PC-9 (cell line): ENCODE data around the gene AMMECR1. TPM values are rescaled to one million over a fixed set of nuclear protein-coding genes. Genes with fewer than 3 reads are reported as not detected.

ENCODE experiments used
- BruUV-seq: library from RNA; stranded (reverse); fragments of 400-500 nt; replicated peaks from 2 replicates; lab custom pipeline; 2021; lab: Mats Ljungman, UMichigan
- CTCF ChIA-PET: fragments of 300-600 bp; sonication (Branson Sonifier 250); formaldehyde crosslinking; loops from one replicate; lab custom pipeline; 2022; ENCODE audit warnings: antibody characterized with exemption; lab: Charles Lee
- POLR2A ChIA-PET: fragments of 300-600 bp; sonication (Branson Sonifier 250); formaldehyde crosslinking; loops from one replicate; lab custom pipeline; 2022; ENCODE audit warnings: antibody characterized with exemption; ENCODE audit not compliant: unreplicated experiment; lab: Charles Lee
- DNase-seq, 2 experiments: peaks; one replicate each; pipeline versions ENCODE4 v3.0.0 to v3.0.0-alpha.2; 2015 to 2022; ENCODE audit warnings: mixed read lengths in 1 of 2
- H2AFZ ChIP-seq: fragments of 200-600 bp; sonication (generic); 2 replicates; pipeline ENCODE4 v1.8.1; 2017; ENCODE audit warnings: antibody characterized with exemption
- H3F3A ChIP-seq: fragments of 200-600 bp; sonication (generic); 2 replicates; pipeline ENCODE4 v1.8.1; 2017; ENCODE audit warnings: antibody characterized with exemption, mild to moderate bottlenecking, low read depth; ENCODE audit not compliant: insufficient read depth
- H3K27ac ChIP-seq: fragments of 200-600 bp; sonication (generic); 2 replicates; pipeline ENCODE4 v1.6.1; 2016; ENCODE audit warnings: mixed run types
- H3K27me3 ChIP-seq: fragments of 200-600 bp; sonication (generic); 2 replicates; pipeline ENCODE4 v1.6.1; 2016; ENCODE audit warnings: low read depth, mixed run types; ENCODE audit not compliant: insufficient read depth
- H3K36me3 ChIP-seq: fragments of 200-600 bp; sonication (generic); 2 replicates; pipeline ENCODE4 v1.6.1; 2016; ENCODE audit warnings: low read depth, mixed run types
- H3K4me1 ChIP-seq: fragments of 200-600 bp; sonication (generic); replicated peaks from 2 replicates; pipeline ENCODE4 v1.6.1; 2016; ENCODE audit warnings: mixed run types; ENCODE audit not compliant: insufficient read depth
- H3K4me2 ChIP-seq: fragments of 200-600 bp; sonication (generic); 2 replicates; pipeline ENCODE4 v1.6.1; 2017; ENCODE audit warnings: mixed run types
- H3K4me3 ChIP-seq: fragments of 200-600 bp; sonication (generic); 2 replicates; pipeline ENCODE4 v1.6.1; 2016; ENCODE audit warnings: mixed run types
- H3K79me2 ChIP-seq: fragments of 200-600 bp; sonication (generic); 2 replicates; pipeline ENCODE4 v1.6.1; 2017; ENCODE audit warnings: low read depth, mixed run types
- H3K9me2 ChIP-seq: fragments of 200-600 bp; sonication (generic); 2 replicates; pipeline ENCODE4 v1.8.1; 2017; ENCODE audit warnings: mild to moderate bottlenecking; ENCODE audit not compliant: insufficient read depth
- H3K9me3 ChIP-seq: fragments of 200-600 bp; sonication (generic); 2 replicates; pipeline ENCODE4 v1.8.1; 2016; ENCODE audit warnings: low read depth; ENCODE audit not compliant: insufficient read depth
- H4K20me1 ChIP-seq: fragments of 200-600 bp; sonication (generic); 2 replicates; pipeline ENCODE4 v1.8.1; 2017; ENCODE audit not compliant: insufficient read depth
- CTCF ChIP-seq: fragments of 200-600 bp; sonication (generic); conservative IDR thresholded peaks from 2 replicates; pipeline ENCODE4 v1.6.1; 2017; ENCODE audit warnings: mixed run types, antibody characterized with exemption, mild to moderate bottlenecking, moderate library complexity
- EZH2 ChIP-seq: fragments of 200-600 bp; sonication (generic); IDR thresholded peaks from 2 replicates; pipeline ENCODE4 v1.8.0; 2017; ENCODE audit warnings: antibody characterized with exemption, low read depth
- intact Hi-C: fragments of 100-400 bp; cut with micrococcal nuclease; formaldehyde crosslinking; loops from one replicate; pipeline ENCODE4 v1.10.0; 2022; ENCODE audit not compliant: unreplicated experiment
- total RNA-seq: library from RNA; stranded (reverse); gene quantifications from 2 replicates; pipeline ENCODE4 v1.2.3, GENCODE V29; 2021

AMMECR1 gene
- total RNA-seq, 1 experiment from 2014 or later: 35.4 TPM

- Histone ChIP-seq H3K36me3 (no peaks in the 10 kb centered on the region), H3K9me2 (no peaks in the 10 kb centered on the region), H3F3A (no peaks in the 10 kb centered on the region), H3K4me2 (no peak within 1 kb of the TSS), H3K27ac (no peak within 1 kb of the TSS), H3K4me3 (no peak within 1 kb of the TSS), H3K4me1 (no peaks in the 10 kb centered on the region), H3K9me3 (no peaks in the 10 kb centered on the region), H3K27me3 (no peaks in the 10 kb centered on the region), H3K79me2 (no peaks in the 10 kb centered on the region), H4K20me1 (no peaks in the 10 kb centered on the region), H2AFZ (no peak within 1 kb of the TSS)
- POLR2A ChIA-PET: no interaction called here
- no TSS peak for BruUV-seq
- intact Hi-C loops: no loop called here
- CTCF ChIA-PET: no interaction called here
- DNase-seq: no peak
- TF ChIP-seq EZH2: no peak
- TF ChIP-seq CTCF: no peak
Observed at GRCh38 chrX:110358548-110358947, 40.7 kb upstream of the AMMECR1 start, which contains the start of gene RTL9. Gene RTL9 (plus strand): TSS chrX:110358848. CDS start chrX:110450618, 91,770 bp downstream.

GRCh38 chrX:110346681-110347080 lies 28.8 kb upstream of the AMMECR1 start:
- H3K4me3 ChIP-seq: no peak overlapping the region
- intact Hi-C loops: loop anchor here (1.0 kb wide), 1 partner anchor 62 kb away; no protein-coding TSS in a partner anchor
- H3K9me3 ChIP-seq: no peaks in the 10 kb centered on the region
- no peak for TF ChIP-seq EZH2
- no peak for TF ChIP-seq CTCF
- H4K20me1 ChIP-seq: no peaks in the 10 kb centered on the region
- H3K9me2 ChIP-seq: no peaks in the 10 kb centered on the region
- H3K4me2 ChIP-seq: no peak overlapping the region
- H3K79me2 ChIP-seq: no peaks in the 10 kb centered on the region
- POLR2A ChIA-PET: interaction anchor here (0.6 kb wide), 1 partner anchor 917 kb away, joined by 3 read pairs; no protein-coding TSS in a partner anchor
- no peaks in the 10 kb centered on the region for H3K36me3 ChIP-seq
- BruUV-seq: no TSS peak
- CTCF ChIA-PET: no interaction called here
- H3F3A ChIP-seq: no peaks in the 10 kb centered on the region
- DNase-seq: peak in 1 of 2 experiments; percentile 14
- no peak overlapping the region for H3K27ac ChIP-seq
- no peaks in the 10 kb centered on the region for H3K27me3 ChIP-seq
- no peak overlapping the region for H2AFZ ChIP-seq
- H3K4me1 ChIP-seq: peaks cover 2% of the 10 kb centered on the region

- no peaks in the 10 kb centered on the region for H3K9me2 ChIP-seq
- no peaks in the 10 kb centered on the region for H3F3A ChIP-seq
- CTCF ChIA-PET: no interaction called here
- POLR2A ChIA-PET: no interaction called here
- H3K27ac ChIP-seq: peak overlapping the region; percentile 76
- TF ChIP-seq CTCF: no peak
- TF ChIP-seq EZH2: no peak
- H3K9me3 ChIP-seq: 0 out of 2 replicates have a peak, but pooled peaks cover 3% of the 10 kb centered on the region
- no peaks in the 10 kb centered on the region for H3K36me3 ChIP-seq
- BruUV-seq: no TSS peak
- no peaks in the 10 kb centered on the region for H3K79me2 ChIP-seq
- intact Hi-C loops: no loop called here
- H3K4me3 ChIP-seq: peak overlapping the region; percentile 13; the same call in 1 of the 2 replicates
- peaks cover 18% of the 10 kb centered on the region for H3K4me1 ChIP-seq
- peak in 1 of 2 experiments; percentile 66 for DNase-seq
- H3K27me3 ChIP-seq: no peaks in the 10 kb centered on the region
- no peaks in the 10 kb centered on the region for H4K20me1 ChIP-seq
- peak overlapping the region; percentile 63 for H3K4me2 ChIP-seq
- H2AFZ ChIP-seq: peak overlapping the region; percentile 72
Observed at GRCh38 chrX:110341189-110342035, 23.5 kb upstream of the AMMECR1 start.
